Activated CD8-positive, alpha-beta T cell treated with anti-CD3 and anti-CD28 coated beads for 36 hours (primary cell): Measurements from ENCODE around the gene TM4SF4. TPM values are rescaled to one million over a fixed set of nuclear protein-coding genes. Genes with fewer than 3 reads are reported as not detected.

Source experiments
- ATAC-seq: fragments of 200-7000 bp; cut with Tn5 transposase; one replicate; pipeline ENCODE4 v1.10.0; 2021; ENCODE audit warnings: mild to moderate bottlenecking, moderate library complexity
- CTCF ChIA-PET: fragments of 350-600 bp; sonication (Branson Sonifier 250); formaldehyde crosslinking; loops from one replicate; lab custom pipeline; 2021; ENCODE audit warnings: antibody characterized with exemption; lab: Charles Lee
- POLR2A ChIA-PET: fragments of 350-600 bp; sonication (Branson Sonifier 250); formaldehyde crosslinking; loops from one replicate; lab custom pipeline; 2021; ENCODE audit warnings: antibody characterized with exemption; lab: Charles Lee
- DNase-seq: peaks from one replicate; pipeline ENCODE4 v3.0.0-alpha.2; 2020
- H3K27ac Mint-ChIP-seq: one replicate; pipeline ENCODE4 v1.8.0; 2021; ENCODE audit warnings: mild to moderate bottlenecking, mixed read lengths
- H3K27me3 Mint-ChIP-seq: one replicate; pipeline ENCODE4 v1.8.0; 2021; ENCODE audit warnings: mixed read lengths
- H3K36me3 Mint-ChIP-seq: one replicate; pipeline ENCODE4 v1.8.0; 2021; ENCODE audit warnings: low read depth, mixed read lengths
- H3K4me1 Mint-ChIP-seq: one replicate; pipeline ENCODE4 v1.8.0; 2021; ENCODE audit warnings: low read depth, mixed read lengths
- H3K4me3 Mint-ChIP-seq: one replicate; pipeline ENCODE4 v1.8.0; 2021; ENCODE audit warnings: mild to moderate bottlenecking, moderate library complexity, mixed read lengths
- H3K9me3 Mint-ChIP-seq: one replicate; pipeline ENCODE4 v1.8.0; 2021; ENCODE audit warnings: mixed read lengths
- intact Hi-C: fragments of 100-400 bp; cut with micrococcal nuclease; formaldehyde crosslinking; loops from one replicate; pipeline ENCODE4 v1.10.0; 2022
- total RNA-seq, 2 experiments: library from RNA; stranded (reverse); gene quantifications; one replicate each; pipeline ENCODE4 v1.2.3, GENCODE V29; 2021
- TF ChIP-seq, protein P1 (sequence below): fragments of 200-600 bp; IDR thresholded peaks from one replicate; pipeline ENCODE4 v1.8.0; 2022; ENCODE audit warnings: antibody characterized with exemption, mild to moderate bottlenecking

Gene TM4SF4
- total RNA-seq, 2 experiments from 2014 or later: not detected

DNA sequence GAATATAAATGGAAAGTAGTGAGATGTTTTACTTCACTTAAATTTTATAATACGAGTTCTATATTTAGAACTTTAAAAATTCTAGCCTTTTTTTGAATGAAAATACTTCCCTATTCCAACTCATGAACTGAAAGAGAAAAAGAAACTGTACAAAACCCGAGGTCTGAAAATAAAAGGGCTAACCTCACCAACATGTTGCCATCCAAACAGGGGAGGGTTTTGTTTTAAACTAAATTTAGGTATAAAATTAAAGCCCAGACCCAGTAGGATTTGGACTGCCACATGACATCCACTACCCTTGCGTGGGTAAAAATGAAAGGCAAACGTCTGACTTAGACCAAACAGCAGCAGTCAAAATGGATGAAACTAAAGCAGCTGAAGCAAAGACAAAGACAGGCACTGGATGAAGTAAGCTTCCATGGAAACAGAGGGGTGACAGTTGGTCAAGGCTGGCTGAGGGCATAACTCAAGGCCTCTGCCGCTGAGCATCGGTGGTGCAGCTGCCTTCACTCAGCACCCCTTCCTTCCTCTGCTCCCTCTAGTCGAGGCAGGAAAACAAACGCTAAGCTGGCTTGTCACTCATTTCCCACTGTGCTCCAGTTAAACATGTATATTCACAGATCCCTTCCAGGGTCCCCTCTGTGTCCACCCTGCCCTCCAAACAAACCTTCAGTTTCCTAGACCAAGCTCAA is 58.1 kb downstream of the TM4SF4 start:
- H3K4me1 Mint-ChIP-seq: peaks cover 6% of the 10 kb centered on the region
- intact Hi-C loops: no loop called here
- H3K27me3 Mint-ChIP-seq: peaks cover 2% of the 10 kb centered on the region
- H3K9me3 Mint-ChIP-seq: no peaks in the 10 kb centered on the region
- H3K4me3 Mint-ChIP-seq: no peak overlapping the region
- no peaks in the 10 kb centered on the region for H3K36me3 Mint-ChIP-seq
- no peak overlapping the region for H3K27ac Mint-ChIP-seq
- ChIA-PET CTCF (interaction anchor here (0.7 to 2.2 kb wide), 6 partner anchors 8 to 276 kb away, joined by 3 to 8 read pairs (median 5); no protein-coding TSS in a partner anchor), POLR2A (interaction anchor here (0.7 kb wide), 1 partner anchor 798 kb away, joined by 3 read pairs; no protein-coding TSS in a partner anchor)
- DNase-seq: no peak
- peak; percentile 24 for ATAC-seq
- TF ChIP-seq, protein P1, sequence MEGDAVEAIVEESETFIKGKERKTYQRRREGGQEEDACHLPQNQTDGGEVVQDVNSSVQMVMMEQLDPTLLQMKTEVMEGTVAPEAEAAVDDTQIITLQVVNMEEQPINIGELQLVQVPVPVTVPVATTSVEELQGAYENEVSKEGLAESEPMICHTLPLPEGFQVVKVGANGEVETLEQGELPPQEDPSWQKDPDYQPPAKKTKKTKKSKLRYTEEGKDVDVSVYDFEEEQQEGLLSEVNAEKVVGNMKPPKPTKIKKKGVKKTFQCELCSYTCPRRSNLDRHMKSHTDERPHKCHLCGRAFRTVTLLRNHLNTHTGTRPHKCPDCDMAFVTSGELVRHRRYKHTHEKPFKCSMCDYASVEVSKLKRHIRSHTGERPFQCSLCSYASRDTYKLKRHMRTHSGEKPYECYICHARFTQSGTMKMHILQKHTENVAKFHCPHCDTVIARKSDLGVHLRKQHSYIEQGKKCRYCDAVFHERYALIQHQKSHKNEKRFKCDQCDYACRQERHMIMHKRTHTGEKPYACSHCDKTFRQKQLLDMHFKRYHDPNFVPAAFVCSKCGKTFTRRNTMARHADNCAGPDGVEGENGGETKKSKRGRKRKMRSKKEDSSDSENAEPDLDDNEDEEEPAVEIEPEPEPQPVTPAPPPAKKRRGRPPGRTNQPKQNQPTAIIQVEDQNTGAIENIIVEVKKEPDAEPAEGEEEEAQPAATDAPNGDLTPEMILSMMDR: no peak

DNA sequence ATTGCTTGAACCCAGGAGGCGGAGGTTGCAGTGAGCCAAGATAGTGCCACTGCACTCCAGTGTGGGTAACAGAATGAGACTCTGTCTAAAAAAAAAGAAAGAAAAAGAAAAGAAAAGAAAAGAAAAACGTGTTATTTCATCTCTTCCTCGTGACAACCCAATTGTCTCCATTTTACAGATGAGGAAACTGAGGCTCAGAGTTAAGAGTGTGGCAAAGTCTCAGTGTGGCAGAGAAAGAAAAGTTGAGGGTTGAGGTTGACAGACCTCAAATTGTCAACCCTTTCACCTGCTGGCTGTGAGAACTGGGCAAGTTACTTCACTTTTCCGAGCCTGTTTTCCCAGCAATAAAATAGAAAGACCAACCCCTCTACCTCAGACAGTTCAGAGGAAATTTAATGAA is 59.6 kb downstream of the TM4SF4 start:
- H3K36me3 Mint-ChIP-seq: no peaks in the 10 kb centered on the region
- DNase-seq (no peak), ATAC-seq (no peak)
- intact Hi-C loops: no loop called here
- CTCF ChIA-PET: interaction anchor here (0.6 to 2.2 kb wide), 5 partner anchors 32 to 274 kb away, joined by 3 to 8 read pairs (median 4); no protein-coding TSS in a partner anchor
- POLR2A ChIA-PET: interaction anchor here (0.6 kb wide), 1 partner anchor 1996 kb away, joined by 3 read pairs; no protein-coding TSS in a partner anchor
- no peaks in the 10 kb centered on the region for H3K9me3 Mint-ChIP-seq
- TF ChIP-seq, protein P1: no peak
- no peak overlapping the region for H3K4me3 Mint-ChIP-seq
- H3K27ac Mint-ChIP-seq: no peak overlapping the region
- H3K4me1 Mint-ChIP-seq: peaks cover 6% of the 10 kb centered on the region
- H3K27me3 Mint-ChIP-seq: peaks cover 2% of the 10 kb centered on the region

DNA sequence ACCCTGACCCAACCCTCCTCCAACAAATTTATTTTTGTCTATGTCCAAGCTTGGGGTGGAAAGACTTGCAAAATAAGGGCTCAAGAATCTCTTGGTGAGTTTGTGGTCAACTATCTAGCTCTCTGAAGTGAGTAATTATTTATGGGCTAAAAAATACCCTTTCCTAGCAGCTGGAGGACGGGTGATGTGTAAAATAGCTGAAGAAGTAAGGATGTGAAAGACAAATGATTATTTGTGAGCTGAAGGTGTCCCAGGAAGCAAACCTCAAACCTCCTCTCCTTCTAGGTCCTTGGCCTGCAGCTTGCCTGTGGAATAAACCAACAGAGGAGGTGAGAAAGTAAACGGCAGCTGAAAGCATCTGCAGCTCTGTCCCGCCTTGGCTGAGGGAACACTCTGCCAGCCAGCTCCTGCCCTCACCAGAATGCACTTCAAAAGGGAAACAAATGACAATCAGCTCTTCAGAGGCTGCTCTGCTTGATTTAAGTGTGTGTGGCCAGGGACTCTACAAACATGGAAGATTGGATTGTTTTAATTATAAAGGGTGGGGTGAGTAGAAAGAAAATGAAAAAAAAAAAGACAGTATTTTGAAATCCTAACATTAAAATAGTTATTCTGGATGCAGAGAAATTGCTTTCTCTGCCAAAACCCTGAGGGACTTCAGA is 60.3 kb downstream of the TM4SF4 start:
- H3K4me1 Mint-ChIP-seq: peaks cover 6% of the 10 kb centered on the region
- intact Hi-C loops: no loop called here
- TF ChIP-seq, protein P1: no peak
- H3K9me3 Mint-ChIP-seq: no peaks in the 10 kb centered on the region
- H3K27ac Mint-ChIP-seq: no peak overlapping the region
- peaks cover 2% of the 10 kb centered on the region for H3K27me3 Mint-ChIP-seq
- ChIA-PET CTCF (interaction anchor here (0.6 to 2.2 kb wide), 3 partner anchors 17 to 237 kb away, joined by 3 to 6 read pairs (median 4); no protein-coding TSS in a partner anchor), POLR2A (interaction anchor here (0.6 kb wide), 1 partner anchor 1997 kb away, joined by 3 read pairs; no protein-coding TSS in a partner anchor)
- no peak overlapping the region for H3K4me3 Mint-ChIP-seq
- no peak for DNase-seq
- no peaks in the 10 kb centered on the region for H3K36me3 Mint-ChIP-seq
- ATAC-seq: no peak

DNA sequence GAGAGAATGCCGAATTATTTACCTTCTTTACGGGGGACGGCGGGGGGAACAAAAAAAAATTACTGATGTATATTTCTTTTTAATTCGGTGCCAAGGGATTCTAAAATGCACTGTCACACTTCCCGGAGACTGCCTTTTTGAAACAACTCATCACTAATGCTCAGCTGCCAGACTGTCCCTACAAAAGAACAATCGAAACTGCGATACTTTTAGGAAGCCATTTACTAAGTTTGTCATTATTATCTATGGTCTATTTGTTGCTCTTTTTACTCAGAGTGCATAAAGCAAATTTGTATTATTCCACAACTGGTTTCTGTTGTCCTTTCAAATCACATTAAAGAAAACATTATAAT is 60.8 kb downstream of the TM4SF4 start:
- TF ChIP-seq, protein P1: no peak
- ChIA-PET POLR2A (no interaction called here), CTCF (interaction anchor here (1.9 to 2.2 kb wide), 2 partner anchors 34 to 237 kb away, joined by 4 to 6 read pairs; no protein-coding TSS in a partner anchor)
- H3K27me3 Mint-ChIP-seq: peaks cover 4% of the 10 kb centered on the region
- no peaks in the 10 kb centered on the region for H3K36me3 Mint-ChIP-seq
- peaks cover 6% of the 10 kb centered on the region for H3K4me1 Mint-ChIP-seq
- no peaks in the 10 kb centered on the region for H3K9me3 Mint-ChIP-seq
- DNase-seq (no peak), ATAC-seq (no peak)
- intact Hi-C loops: no loop called here
- no peak overlapping the region for H3K27ac Mint-ChIP-seq
- H3K4me3 Mint-ChIP-seq: no peak overlapping the region

DNA sequence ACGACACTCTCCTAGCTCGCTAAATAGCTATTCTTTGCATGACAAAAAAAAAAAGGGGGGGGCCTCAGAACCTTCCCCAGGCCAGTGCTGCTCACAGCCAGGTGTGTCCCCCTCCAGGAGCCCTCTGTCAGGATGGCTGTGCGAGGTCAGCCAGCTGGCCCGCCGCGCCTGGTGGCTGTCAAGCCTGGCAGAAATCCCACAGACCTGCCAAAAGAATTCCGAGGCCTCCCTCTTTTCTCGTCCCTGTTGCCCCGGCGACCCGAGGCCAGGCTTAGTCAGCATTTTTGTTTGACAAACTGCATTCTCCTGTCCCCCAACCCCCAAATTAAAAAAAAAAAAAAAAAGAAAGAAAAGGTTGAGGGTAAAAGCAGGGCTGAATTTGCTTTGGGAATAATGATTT is 61.9 kb downstream of the TM4SF4 start:
- no peak for DNase-seq
- ChIA-PET CTCF (no interaction called here), POLR2A (no interaction called here)
- no peaks in the 10 kb centered on the region for H3K36me3 Mint-ChIP-seq
- H3K27me3 Mint-ChIP-seq: peaks cover 4% of the 10 kb centered on the region
- intact Hi-C loops: no loop called here
- no peak overlapping the region for H3K27ac Mint-ChIP-seq
- TF ChIP-seq, protein P1: no peak
- no peak for ATAC-seq
- H3K9me3 Mint-ChIP-seq: no peaks in the 10 kb centered on the region
- H3K4me1 Mint-ChIP-seq: peaks cover 6% of the 10 kb centered on the region
- no peak overlapping the region for H3K4me3 Mint-ChIP-seq
